GM12892 (cell line): ENCODE data around the gene SETD1A.

Source experiments
- DNase-seq: peaks from one replicate; pipeline ENCODE4 v3.0.0; 2011; ENCODE audit not compliant: insufficient read length
- FAIRE-seq: peaks from 2 replicates; lab custom pipeline; 2011; peaks lifted over from hg19 to GRCh38; lab: Jason Lieb, UNC
- POLR2A ChIP-seq: IDR thresholded peaks from 2 replicates; pipeline ENCODE4 v1.6.1; 2011; ENCODE audit warnings: low read depth, low read length, control low read depth
- POLR2AphosphoS5 ChIP-seq: IDR thresholded peaks from 2 replicates; pipeline ENCODE4 v1.6.1; 2011; ENCODE audit warnings: low read depth, low read length, control low read depth
- TAF1 ChIP-seq: IDR thresholded peaks from 2 replicates; pipeline ENCODE4 v1.6.1; 2011; ENCODE audit warnings: low read depth, mild to moderate bottlenecking, control low read depth, low read length, borderline replicate concordance

SETD1A gene

GRCh38 chr16:30963925-30964511, 6.5 kb downstream of the SETD1A start:
- DNase-seq (no peak), FAIRE-seq (no peak)
- no peak for TF ChIP-seq POLR2AphosphoS5
- TF ChIP-seq POLR2A: no peak
- no peak for TF ChIP-seq TAF1

- FAIRE-seq: no peak
- DNase-seq: no peak
These were observed 7.1 kb downstream of the SETD1A start for GRCh38 chr16:30964574-30965226.

GRCh38 chr16:30965436-30965835, 7.9 kb downstream of the SETD1A start:
- no peak for TF ChIP-seq POLR2A
- no peak for TF ChIP-seq POLR2AphosphoS5
- TF ChIP-seq TAF1: no peak
- FAIRE-seq (no peak), DNase-seq (no peak)

More at GRCh38 chr16:30964574-30965226, 7.1 kb downstream of the SETD1A start:
- TF ChIP-seq POLR2AphosphoS5: no peak
- no peak for TF ChIP-seq POLR2A
- TF ChIP-seq TAF1: no peak

GRCh38 chr16:30966033-30966619, 8.6 kb downstream of the SETD1A start:
- FAIRE-seq (no peak), DNase-seq (no peak)
- no peak for TF ChIP-seq POLR2AphosphoS5
- no peak for TF ChIP-seq TAF1
- TF ChIP-seq POLR2A: no peak; the same call in 1 of the 2 replicates

GRCh38 chr16:30967795-30968194, 10.2 kb downstream of the SETD1A start:
- FAIRE-seq: no peak
- DNase-seq: no peak
- TF ChIP-seq POLR2A (no peak), POLR2AphosphoS5 (no peak), TAF1 (no peak)

GRCh38 chr16:30969246-30969842, 11.8 kb downstream of the SETD1A start:
- FAIRE-seq: no peak

GRCh38 chr16:30971298-30971697, 13.7 kb downstream of the SETD1A start:
- TF ChIP-seq TAF1 (no peak), POLR2A (no peak), POLR2AphosphoS5 (no peak)
- DNase-seq (no peak), FAIRE-seq (no peak)

More at GRCh38 chr16:30969246-30969842, 11.8 kb downstream of the SETD1A start:
- no peak for TF ChIP-seq POLR2A
- no peak for TF ChIP-seq POLR2AphosphoS5
- no peak for TF ChIP-seq TAF1
- DNase-seq: no peak

- DNase-seq (no peak), FAIRE-seq (no peak)
- TF ChIP-seq POLR2A (0 out of 2 replicates have a peak, but pooled peaks have one; percentile 28), POLR2AphosphoS5 (peak; percentile 32; the same call in 1 of the 2 replicates), TAF1 (no peak)
These were observed 15.3 kb downstream of the SETD1A start for GRCh38 chr16:30972872-30973271.

GRCh38 chr16:30974348-30974747, 16.8 kb downstream of the SETD1A start:
- no peak for DNase-seq
- TF ChIP-seq POLR2AphosphoS5 (no peak), TAF1 (no peak), POLR2A (no peak)
- no peak for FAIRE-seq

GRCh38 chr16:30976486-30976885, 18.9 kb downstream of the SETD1A start:
- FAIRE-seq: no peak
- TF ChIP-seq POLR2AphosphoS5: no peak
- no peak for TF ChIP-seq POLR2A
- no peak for TF ChIP-seq TAF1
- no peak for DNase-seq

- no peak for FAIRE-seq
- TF ChIP-seq POLR2A (no peak), TAF1 (no peak), POLR2AphosphoS5 (no peak)
- no peak for DNase-seq
These were observed 19.9 kb downstream of the SETD1A start for GRCh38 chr16:30977502-30977901.
